Measurements from ENCODE around the gene PRPF8. TPM values are rescaled to one million over a fixed set of nuclear protein-coding genes. Genes with fewer than 3 reads are reported as not detected.

Gene PRPF8
- total RNA-seq, 1 experiment from 2014 or later = 296 TPM

DNA sequence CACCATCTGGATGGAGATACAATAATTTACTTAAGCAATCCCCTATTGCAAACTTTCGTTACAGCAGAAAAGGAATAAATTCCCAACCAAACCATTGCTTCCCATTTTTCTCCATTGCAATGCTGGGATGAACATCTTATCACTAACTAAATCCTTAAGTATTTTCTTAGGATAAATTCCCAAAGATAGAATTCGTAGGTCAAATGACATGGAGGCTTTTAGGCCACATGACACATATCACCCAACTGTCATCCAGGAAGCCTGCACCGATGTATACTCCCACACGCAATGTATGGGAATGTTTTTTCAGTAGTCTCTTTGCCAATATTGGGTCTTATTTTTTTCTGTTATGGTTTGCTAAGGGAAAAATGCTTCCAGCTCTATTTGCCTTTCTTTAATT is 27.1 kb upstream of the PRPF8 start:
- in situ Hi-C loops (cut with HindIII; ENCODE audit: low pct_unique_long_range_greater_than_20kb, low sequenced_read_pairs) = no loop called here
- TF ChIP-seq SIN3A (IDR thresholded peaks at IDR 0.05; ENCODE audit: borderline replicate concordance, insufficient read depth, low read depth, low read length) (no peak), TCF7L2 (IDR thresholded peaks at IDR 0.05; ENCODE audit: low read depth, low read length) (no peak), POLR2AphosphoS5 (IDR thresholded peaks at IDR 0.05; ENCODE audit: low read depth, low read length) (no peak)
- TF ChIP-seq, protein P1, sequence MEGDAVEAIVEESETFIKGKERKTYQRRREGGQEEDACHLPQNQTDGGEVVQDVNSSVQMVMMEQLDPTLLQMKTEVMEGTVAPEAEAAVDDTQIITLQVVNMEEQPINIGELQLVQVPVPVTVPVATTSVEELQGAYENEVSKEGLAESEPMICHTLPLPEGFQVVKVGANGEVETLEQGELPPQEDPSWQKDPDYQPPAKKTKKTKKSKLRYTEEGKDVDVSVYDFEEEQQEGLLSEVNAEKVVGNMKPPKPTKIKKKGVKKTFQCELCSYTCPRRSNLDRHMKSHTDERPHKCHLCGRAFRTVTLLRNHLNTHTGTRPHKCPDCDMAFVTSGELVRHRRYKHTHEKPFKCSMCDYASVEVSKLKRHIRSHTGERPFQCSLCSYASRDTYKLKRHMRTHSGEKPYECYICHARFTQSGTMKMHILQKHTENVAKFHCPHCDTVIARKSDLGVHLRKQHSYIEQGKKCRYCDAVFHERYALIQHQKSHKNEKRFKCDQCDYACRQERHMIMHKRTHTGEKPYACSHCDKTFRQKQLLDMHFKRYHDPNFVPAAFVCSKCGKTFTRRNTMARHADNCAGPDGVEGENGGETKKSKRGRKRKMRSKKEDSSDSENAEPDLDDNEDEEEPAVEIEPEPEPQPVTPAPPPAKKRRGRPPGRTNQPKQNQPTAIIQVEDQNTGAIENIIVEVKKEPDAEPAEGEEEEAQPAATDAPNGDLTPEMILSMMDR (IDR thresholded peaks at IDR 0.05) = no peak
- TF ChIP-seq, protein P2, sequence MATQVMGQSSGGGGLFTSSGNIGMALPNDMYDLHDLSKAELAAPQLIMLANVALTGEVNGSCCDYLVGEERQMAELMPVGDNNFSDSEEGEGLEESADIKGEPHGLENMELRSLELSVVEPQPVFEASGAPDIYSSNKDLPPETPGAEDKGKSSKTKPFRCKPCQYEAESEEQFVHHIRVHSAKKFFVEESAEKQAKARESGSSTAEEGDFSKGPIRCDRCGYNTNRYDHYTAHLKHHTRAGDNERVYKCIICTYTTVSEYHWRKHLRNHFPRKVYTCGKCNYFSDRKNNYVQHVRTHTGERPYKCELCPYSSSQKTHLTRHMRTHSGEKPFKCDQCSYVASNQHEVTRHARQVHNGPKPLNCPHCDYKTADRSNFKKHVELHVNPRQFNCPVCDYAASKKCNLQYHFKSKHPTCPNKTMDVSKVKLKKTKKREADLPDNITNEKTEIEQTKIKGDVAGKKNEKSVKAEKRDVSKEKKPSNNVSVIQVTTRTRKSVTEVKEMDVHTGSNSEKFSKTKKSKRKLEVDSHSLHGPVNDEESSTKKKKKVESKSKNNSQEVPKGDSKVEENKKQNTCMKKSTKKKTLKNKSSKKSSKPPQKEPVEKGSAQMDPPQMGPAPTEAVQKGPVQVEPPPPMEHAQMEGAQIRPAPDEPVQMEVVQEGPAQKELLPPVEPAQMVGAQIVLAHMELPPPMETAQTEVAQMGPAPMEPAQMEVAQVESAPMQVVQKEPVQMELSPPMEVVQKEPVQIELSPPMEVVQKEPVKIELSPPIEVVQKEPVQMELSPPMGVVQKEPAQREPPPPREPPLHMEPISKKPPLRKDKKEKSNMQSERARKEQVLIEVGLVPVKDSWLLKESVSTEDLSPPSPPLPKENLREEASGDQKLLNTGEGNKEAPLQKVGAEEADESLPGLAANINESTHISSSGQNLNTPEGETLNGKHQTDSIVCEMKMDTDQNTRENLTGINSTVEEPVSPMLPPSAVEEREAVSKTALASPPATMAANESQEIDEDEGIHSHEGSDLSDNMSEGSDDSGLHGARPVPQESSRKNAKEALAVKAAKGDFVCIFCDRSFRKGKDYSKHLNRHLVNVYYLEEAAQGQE (IDR thresholded peaks at IDR 0.05; ENCODE audit: insufficient read depth in 1 of 2, low read depth in 2 of 2, low read length in 1 of 2) = no peak
- POLR2A ChIA-PET = no interaction called here
- peak overlapping the region; percentile 78; the same call in 1 of the 2 replicates for H3K27ac ChIP-seq (ENCODE audit: low read length)
- peaks cover 36% of the 10 kb centered on the region for H3K4me1 ChIP-seq (ENCODE audit: control insufficient read depth, insufficient read depth, low read length)
- CTCF ChIA-PET = no interaction called here
- DNase-seq (ENCODE audit: low read depth, low spot score) (no peak), ATAC-seq (no peak)
- no peaks in the 10 kb centered on the region for H3K9me3 ChIP-seq (ENCODE audit: control insufficient read depth, insufficient read depth, low read depth, low read length)
- no peak overlapping the region for H3K4me3 ChIP-seq (ENCODE audit: low read depth in 2 of 2, low read length in 2 of 2)
- BruUV-seq (replicated peaks) = no TSS peak
- intact Hi-C loops (cut with micrococcal nuclease; ENCODE audit: unreplicated experiment) = no loop called here
- H3K36me3 ChIP-seq (ENCODE audit: control insufficient read depth, insufficient read depth, low read length) = peaks cover 4% of the 10 kb centered on the region; the same call in 1 of the 2 replicates
- no peaks in the 10 kb centered on the region for H3K27me3 ChIP-seq (ENCODE audit: control insufficient read depth, insufficient read depth, low read length)

DNA sequence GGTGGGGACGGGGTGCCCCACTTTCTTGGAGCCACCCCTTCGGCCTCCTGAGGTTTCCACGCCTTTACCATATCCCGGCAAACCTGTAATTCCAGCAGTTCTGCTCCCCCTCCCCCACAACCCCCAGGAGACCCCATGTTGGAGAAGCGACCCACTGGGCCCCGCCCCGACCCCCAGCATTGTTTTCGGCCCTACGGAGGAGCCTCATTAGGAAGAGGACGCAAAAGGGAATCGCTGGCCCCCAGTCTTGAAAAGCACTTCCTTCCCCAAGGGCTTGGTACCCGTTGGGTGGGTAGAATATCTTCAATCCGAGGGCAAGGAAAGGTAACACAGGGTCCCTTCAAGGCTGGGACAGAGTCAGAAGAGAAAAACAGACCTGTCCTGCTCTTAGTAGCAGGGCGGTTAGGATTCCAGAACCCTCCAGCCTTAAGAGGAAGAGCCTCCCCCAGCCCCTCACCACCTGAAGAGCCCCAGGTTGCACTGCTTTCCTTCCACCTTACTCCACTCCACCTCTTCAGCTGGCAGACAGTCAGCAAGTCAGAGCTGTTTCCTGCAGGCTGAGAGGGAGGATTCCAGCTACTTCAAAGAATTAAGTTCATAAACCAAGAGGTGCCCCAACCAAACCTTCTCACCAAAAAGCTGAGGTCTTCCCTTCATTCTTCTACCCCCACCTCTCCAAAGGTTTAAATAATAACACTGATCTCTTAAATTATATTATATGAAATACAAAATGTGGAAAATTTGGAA is 26.3 kb upstream of the PRPF8 start:
- ChIA-PET CTCF (no interaction called here), POLR2A (no interaction called here)
- H3K4me1 ChIP-seq (ENCODE audit: control insufficient read depth, insufficient read depth, low read length) = peaks cover 36% of the 10 kb centered on the region
- intact Hi-C loops (cut with micrococcal nuclease; ENCODE audit: unreplicated experiment) (no loop called here), in situ Hi-C loops (cut with HindIII; ENCODE audit: low pct_unique_long_range_greater_than_20kb, low sequenced_read_pairs) (no loop called here)
- H3K27me3 ChIP-seq (ENCODE audit: control insufficient read depth, insufficient read depth, low read length) = no peaks in the 10 kb centered on the region
- peak; percentile 5; the same call in 1 of the 2 replicates for ATAC-seq
- peak overlapping the region; percentile 78 for H3K27ac ChIP-seq (ENCODE audit: low read length)
- no TSS peak for BruUV-seq (replicated peaks)
- TF ChIP-seq, protein P2 (IDR thresholded peaks at IDR 0.05; ENCODE audit: insufficient read depth in 1 of 2, low read depth in 2 of 2, low read length in 1 of 2) = no peak
- TF ChIP-seq, protein P1 (IDR thresholded peaks at IDR 0.05) = no peak
- no peak for TF ChIP-seq SIN3A (IDR thresholded peaks at IDR 0.05; ENCODE audit: borderline replicate concordance, insufficient read depth, low read depth, low read length)
- TF ChIP-seq POLR2AphosphoS5 (IDR thresholded peaks at IDR 0.05; ENCODE audit: low read depth, low read length) = no peak
- no peak for TF ChIP-seq TCF7L2 (IDR thresholded peaks at IDR 0.05; ENCODE audit: low read depth, low read length)
- H3K36me3 ChIP-seq (ENCODE audit: control insufficient read depth, insufficient read depth, low read length) = peaks cover 4% of the 10 kb centered on the region; the same call in 1 of the 2 replicates
- peak overlapping the region; percentile 59 to 62 for H3K4me3 ChIP-seq (ENCODE audit: low read depth in 2 of 2, low read length in 2 of 2)
- no peak for DNase-seq (ENCODE audit: low read depth, low spot score)
- H3K9me3 ChIP-seq (ENCODE audit: control insufficient read depth, insufficient read depth, low read depth, low read length) = no peaks in the 10 kb centered on the region
